GM21786 (cell line): ENCODE measurements around the gene HIBCH.
"Not testable (repeated sequence)": the region's sequence is repeated elsewhere in the genome, so short reads cannot be mapped to it uniquely, and the experiment has no call there.

Source experiments
- ATAC-seq: cut with Tn5 transposase; IDR thresholded peaks from one replicate; pipeline ENCODE4 v1.9.1; 2021; ENCODE audit not compliant: unreplicated experiment

Gene HIBCH

DNA sequence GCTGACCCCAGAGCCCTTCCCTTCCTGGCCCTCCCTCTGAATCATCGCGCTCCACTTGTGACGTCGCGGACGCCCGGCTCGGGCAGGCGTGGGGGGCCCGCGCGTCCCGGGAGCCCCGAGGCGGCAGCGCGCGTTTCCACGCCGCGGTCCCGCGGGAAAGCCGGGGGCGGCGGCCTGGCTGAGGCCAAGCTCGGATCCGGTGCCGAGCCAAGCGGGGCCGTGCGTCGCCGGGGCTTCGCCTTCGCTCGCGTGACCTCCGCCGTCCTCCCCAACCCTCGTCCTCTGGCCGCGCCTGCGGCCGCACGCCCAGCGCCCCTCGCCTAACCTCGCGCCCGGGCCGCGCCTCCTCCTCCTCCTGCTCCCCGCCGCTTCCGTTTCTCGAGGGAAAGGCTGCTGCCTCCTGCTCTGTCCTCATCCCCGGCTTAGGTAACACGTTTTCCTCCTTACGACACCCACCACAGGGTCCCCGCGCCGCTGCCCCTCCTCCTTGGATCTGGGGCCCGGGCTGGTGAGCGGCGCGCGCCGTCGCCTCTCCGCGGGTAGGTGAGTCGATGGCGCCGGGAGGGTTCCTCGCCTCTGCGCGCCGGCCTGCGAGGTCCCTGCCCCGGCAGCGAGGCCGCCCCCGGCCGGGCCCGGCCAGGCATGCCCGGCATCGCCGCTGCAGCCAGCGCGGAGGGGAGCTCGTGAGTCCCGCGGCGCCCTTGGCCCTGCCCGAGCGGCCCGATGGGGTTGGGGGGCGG is 24.1 kb upstream of the HIBCH start, which contains the start of gene INPP1:
TSS of gene INPP1 (plus strand) at position 54 of the 740 bp plus-strand sequence. CDS start 16,514 bp downstream, outside the sequence.
- ATAC-seq = peak; percentile 50

GRCh38 chr2:190343089-190343535 is 23.5 kb upstream of the HIBCH start:
- peak; percentile 38 for ATAC-seq

GRCh38 chr2:190342611-190343010 is 23.0 kb upstream of the HIBCH start:
- ATAC-seq = no peak

DNA sequence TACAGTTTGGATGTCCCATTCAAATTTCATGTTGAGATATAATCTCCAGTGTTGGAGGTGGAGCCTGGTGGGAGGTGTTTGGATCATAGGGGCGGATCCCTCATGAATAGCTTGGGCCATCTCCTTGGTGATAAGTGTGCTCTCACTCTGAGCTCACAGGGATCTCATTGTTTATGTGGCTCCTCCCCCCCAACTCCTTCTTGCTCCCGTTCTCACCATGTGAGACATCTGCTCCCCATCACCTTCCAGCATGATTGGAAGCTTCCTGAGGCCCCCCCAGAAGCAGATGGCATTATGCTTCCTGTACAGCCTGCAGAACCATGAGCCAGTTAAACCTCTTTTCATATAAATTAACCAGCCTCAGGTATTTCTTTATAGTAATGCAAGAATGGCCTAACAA is 20.7 kb upstream of the HIBCH start:
- no peak for ATAC-seq

DNA sequence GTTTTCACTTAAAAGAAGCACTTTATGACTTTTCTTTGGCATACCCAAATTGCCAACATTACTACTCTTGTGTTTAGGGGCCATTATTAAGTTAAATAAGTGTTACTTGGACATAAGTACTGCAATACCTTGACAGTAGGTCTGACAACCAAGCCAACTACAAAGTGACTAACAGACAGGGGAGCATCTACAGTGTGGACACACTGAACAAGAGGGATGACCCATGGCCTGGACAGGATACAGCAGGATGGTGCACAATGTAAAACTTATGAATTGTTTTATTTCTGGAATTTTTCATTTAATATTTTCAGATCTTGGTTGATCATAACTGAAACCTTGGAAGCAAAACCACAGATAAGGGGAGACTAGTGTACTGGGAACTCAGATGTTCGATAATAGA is 19.8 kb upstream of the HIBCH start:
- no peak for ATAC-seq

DNA sequence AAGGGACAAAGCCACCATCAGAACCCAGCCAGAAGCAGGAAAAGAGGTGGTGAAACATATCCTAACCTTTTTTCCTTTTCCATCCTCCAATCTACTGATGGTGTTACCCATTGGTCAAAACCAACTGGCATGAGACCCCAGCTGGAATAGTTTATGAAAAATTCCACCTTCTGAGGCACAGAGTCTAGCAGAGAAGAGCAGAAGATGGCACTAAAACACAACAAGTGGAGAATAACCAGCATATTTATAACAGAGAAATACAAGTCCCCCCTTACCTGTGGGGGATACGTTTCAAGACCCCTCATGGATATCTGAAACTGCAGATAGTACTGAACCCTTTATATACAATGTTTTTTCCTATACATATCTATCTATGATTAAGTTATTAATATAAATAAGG is 18.8 kb upstream of the HIBCH start:
- no peak for ATAC-seq

DNA sequence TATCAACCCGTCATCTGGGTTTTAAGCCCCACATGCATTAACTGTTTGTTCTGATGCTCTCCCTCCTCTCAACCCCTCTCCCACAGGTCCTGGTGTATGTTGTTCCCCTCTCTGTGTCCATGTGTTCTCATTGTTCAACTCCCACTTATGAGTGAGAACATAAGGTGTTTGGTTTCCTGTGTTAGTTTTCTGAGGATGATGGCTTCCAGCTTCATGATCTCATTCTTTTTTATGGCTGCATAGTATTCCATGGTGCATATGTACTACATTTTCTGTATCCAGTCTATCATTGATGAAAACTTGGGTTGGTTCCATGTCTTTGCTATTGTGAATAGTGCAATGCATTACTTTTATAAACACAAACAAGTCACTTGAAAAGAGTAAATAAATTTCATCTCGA is 16.8 kb upstream of the HIBCH start:
- ATAC-seq = no peak

DNA sequence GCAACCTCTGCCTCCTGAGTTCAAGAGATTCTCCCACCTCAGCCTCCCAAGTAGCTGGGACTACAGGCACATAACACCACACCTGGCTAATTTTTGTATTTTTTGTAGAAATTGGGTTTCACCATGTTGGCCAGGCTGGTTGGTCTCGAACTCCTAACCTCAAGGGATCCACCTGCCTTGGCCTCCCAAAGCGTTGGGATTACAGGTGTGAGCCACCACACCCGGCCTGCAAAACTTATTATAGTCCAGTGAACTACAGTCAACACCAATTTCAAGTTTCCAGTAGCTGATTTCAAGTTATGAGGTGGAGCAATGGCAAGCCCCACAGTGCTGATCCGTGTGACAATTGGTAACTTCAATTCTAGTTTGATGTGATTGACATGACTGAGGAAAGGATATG is 16.0 kb upstream of the HIBCH start:
- ATAC-seq = not testable (repeated sequence)

DNA sequence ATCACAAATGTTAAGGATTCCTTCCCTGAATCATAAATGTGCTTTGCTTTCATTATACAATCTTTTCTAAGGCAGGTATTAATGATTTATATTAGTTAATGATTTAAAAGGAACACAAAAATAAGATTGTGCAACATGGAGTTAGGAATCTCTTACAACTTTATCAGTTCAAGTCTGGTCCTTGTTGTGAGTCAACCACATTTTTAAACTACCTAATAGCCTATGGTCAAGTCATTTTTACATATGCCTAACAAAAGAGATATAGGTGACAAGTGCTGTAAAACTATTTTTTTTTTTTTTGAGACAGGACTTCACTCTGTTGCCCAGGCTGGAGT is 15.6 kb upstream of the HIBCH start:
- no peak for ATAC-seq

DNA sequence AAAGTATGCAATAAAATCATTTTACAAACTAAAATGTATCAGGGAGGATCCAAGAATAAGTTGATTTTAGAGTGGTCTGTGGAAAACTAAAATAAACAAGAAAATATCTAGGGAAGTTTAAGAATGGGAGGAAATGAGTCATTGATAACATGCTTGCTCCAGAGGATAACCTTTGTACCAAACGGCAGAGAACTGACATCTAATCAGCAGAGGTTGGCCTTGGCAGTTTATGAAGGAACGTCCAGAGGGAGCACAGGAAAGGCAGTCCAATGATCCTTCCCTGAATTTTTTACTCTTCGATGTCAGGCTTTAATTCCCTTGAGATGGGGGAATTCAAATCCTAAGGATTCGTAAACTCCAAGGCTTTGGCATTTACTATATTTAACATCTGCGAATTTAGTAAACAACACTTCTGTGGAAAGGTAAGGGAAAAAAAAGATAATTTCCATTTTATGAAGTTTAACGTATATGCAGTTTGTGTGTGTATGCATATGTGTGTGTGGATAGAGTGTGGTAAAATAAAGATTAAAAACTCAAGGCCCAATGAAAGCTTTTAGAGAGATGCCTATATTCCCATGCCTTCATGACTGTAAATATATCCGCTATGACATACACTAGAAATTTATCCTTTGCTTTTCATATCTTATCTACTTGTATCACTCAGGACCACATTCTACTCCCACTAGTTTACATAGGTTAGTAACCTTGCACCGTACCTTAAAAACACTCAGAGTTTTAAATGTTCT is 15.0 kb upstream of the HIBCH start:
- ATAC-seq = no peak

GRCh38 chr2:190333928-190334327 is 14.3 kb upstream of the HIBCH start:
- no peak for ATAC-seq

- ATAC-seq = no peak
Measured at GRCh38 chr2:190333395-190333794, 13.8 kb upstream of the HIBCH start.

DNA sequence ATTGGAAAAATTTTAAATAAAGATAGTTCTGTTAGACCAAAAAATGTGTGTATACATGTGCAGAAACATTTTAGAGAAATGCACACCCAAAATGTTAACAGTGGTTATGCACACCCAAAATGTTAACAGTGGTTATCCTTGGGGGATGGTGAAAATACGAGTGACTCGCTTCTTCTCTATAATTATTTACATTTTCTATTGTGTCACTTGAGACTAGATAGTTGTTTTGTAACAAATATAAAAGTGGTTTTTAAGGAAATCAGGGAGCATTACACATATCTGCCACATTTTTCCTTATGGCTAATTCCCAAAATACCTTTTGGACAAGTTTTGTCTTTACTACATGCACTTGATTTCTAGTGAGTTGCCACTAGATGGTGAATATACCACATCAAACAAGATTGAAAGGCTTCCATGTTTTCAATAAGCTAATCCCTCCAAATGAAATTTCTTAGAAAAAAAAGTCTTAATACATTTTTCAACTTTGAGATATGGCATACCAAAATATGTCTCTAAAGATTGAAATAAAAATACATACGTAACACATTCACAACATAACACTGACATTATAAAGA is 9.0 kb upstream of the HIBCH start:
- no peak for ATAC-seq

DNA sequence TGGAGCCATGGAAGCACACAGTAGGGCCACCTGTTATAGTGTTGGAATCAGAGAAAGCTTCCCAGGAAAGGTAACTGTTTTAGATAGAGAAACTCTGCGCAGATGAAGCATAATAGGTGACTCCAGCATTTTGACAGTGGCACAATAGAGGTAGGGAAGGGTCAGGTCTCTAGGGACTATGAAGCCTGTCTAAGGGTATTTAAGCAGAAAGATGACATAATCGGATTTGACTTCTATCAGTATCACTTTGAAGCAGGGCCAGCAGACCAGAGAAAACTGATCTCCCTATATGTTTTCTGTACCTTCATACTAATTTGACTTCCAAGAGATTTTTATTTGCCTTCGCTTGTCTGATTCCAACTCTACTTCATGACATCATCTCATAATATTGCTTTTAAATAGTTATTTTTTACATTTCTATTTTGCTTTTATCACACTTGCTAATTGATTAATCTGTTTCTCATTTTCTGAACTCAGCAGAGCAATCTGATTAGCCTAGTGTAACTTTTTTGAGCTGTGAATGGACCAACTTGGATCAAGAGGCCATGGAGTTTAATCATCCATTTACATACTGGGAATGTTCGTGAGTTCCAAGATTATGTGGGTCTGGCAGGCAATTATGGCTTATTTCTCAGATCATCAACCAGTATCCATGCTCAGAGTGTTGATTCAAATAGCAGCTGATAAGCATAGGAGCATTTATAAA is 8.4 kb upstream of the HIBCH start:
- ATAC-seq = no peak

DNA sequence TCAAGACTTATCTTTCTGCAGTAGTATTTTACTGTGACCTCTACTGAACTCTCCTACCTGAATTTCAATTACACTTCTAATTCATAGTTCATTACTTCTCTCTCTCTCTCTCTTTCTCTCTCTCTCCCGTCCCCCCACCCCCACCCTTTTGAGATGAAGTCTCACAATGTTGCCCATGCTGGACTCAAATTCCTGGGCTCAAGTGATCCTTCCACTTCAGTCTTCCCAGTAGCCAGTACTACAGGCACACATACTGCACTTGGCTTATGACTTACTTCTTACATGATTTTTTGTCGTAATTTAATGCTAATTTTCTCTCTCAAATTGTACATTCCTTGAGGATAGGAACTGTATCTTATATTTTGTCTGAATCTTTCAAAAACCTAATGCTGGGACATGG is 6.0 kb upstream of the HIBCH start:
- ATAC-seq = no peak

- no peak for ATAC-seq
Measured at GRCh38 chr2:190323406-190323805, 3.8 kb upstream of the HIBCH start.

GRCh38 chr2:190320696-190321095 is 1.1 kb upstream of the HIBCH start:
- no peak for ATAC-seq

DNA sequence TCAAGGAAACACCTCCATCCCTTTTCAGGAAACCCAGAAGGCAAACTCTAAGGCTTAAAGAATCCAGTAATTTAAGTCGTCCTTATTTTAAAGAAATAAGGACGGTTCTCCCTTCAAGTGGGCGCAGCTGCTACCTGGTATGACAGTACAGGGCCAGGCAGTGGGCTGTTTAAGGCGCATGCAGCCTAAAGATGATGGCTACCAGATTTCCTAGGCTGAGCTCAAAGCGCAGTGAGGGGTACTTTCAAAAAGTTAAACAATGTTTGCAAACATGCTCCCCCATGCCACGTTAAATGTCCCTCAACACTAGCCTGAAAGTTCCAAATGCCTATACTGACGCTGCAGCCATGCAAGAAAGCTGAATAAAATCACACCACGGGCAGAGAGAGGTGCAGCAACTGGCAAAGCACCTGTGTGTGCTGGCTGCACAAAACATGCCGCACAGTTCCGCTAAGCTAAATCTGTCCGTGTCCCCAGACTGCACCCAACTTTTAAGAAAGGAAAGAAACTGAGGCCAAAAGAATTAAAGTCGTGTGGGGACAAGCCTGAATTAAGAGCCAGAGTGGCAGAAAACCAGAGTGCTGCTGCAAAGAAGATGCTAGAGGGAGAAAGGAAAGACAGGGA is 583 bp downstream of the HIBCH start:
- peak; percentile 37 for ATAC-seq

DNA sequence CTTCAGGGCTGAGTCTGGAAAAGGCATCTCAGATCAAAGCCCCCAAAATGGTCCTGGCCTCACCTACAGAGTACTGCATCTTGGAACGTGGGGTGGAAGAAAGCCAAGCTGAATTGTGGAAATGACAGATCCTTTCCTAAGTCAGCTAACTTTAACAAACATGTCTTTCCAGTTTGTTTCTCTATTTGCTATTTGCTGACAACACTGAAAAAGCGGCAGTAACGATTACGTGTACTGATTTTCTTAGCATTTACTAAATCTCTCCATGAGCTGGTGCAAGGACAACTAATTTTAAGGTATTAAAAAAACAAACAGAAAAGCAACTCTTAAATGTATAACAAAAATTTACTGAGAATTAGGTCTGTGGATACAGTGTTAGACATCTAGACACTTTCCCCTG is 1.1 kb downstream of the HIBCH start:
- ATAC-seq = no peak

GRCh38 chr2:190315273-190315672 is 4.4 kb downstream of the HIBCH start:
- no peak for ATAC-seq

GRCh38 chr2:190313880-190314279 is 5.7 kb downstream of the HIBCH start:
- no peak for ATAC-seq
